Measurements from ENCODE around the gene LRP8. TPM values are rescaled to one million over a fixed set of nuclear protein-coding genes. Genes with fewer than 3 reads are reported as not detected.

Gene LRP8
- total RNA-seq, 1 donor from 2014 or later: 16.5 TPM

- DNase-seq (ENCODE audit: extremely low spot score, unreplicated experiment): no peak
- H3K27me3 Mint-ChIP-seq: no peaks in the 10 kb centered on the region
- H3K36me3 Mint-ChIP-seq: peaks cover 5% of the 10 kb centered on the region
- peak overlapping the region; percentile 95 for H3K27ac Mint-ChIP-seq
- peak overlapping the region; percentile 49 for H3K4me3 Mint-ChIP-seq
- H3K9me3 Mint-ChIP-seq: no peaks in the 10 kb centered on the region
- H3K4me1 Mint-ChIP-seq (ENCODE audit: unreplicated experiment): peaks cover 17% of the 10 kb centered on the region
- TF ChIP-seq, protein P1, sequence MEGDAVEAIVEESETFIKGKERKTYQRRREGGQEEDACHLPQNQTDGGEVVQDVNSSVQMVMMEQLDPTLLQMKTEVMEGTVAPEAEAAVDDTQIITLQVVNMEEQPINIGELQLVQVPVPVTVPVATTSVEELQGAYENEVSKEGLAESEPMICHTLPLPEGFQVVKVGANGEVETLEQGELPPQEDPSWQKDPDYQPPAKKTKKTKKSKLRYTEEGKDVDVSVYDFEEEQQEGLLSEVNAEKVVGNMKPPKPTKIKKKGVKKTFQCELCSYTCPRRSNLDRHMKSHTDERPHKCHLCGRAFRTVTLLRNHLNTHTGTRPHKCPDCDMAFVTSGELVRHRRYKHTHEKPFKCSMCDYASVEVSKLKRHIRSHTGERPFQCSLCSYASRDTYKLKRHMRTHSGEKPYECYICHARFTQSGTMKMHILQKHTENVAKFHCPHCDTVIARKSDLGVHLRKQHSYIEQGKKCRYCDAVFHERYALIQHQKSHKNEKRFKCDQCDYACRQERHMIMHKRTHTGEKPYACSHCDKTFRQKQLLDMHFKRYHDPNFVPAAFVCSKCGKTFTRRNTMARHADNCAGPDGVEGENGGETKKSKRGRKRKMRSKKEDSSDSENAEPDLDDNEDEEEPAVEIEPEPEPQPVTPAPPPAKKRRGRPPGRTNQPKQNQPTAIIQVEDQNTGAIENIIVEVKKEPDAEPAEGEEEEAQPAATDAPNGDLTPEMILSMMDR (conservative IDR thresholded peaks at IDR 0.05): no peak
Measured at GRCh38 chr1:53218201-53218600, 109.7 kb downstream of the LRP8 start.

GRCh38 chr1:53214376-53214940 is 113.4 kb downstream of the LRP8 start:
- H3K9me3 Mint-ChIP-seq: no peaks in the 10 kb centered on the region
- H3K36me3 Mint-ChIP-seq: peaks cover 15% of the 10 kb centered on the region
- no peak overlapping the region for H3K4me3 Mint-ChIP-seq
- H3K4me1 Mint-ChIP-seq (ENCODE audit: unreplicated experiment): peaks cover 6% of the 10 kb centered on the region
- H3K27me3 Mint-ChIP-seq: no peaks in the 10 kb centered on the region
- H3K27ac Mint-ChIP-seq: no peak overlapping the region
- TF ChIP-seq, protein P1 (conservative IDR thresholded peaks at IDR 0.05): no peak
- DNase-seq (ENCODE audit: extremely low spot score, unreplicated experiment): no peak

DNA sequence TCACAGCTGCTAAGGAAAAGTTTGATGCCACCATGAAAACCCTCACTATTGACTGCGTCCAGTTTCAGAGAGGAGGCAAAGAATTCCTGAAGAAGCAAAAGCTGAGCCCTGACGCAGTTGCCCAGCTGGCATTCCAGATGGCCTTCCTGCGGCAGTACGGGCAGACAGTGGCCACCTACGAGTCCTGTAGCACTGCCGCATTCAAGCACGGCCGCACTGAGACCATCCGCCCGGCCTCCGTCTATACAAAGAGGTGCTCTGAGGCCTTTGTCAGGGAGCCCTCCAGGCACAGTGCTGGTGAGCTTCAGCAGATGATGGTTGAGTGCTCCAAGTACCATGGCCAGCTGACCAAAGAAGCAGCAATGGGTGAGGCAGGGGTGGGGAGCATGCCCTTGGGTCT is 116.9 kb downstream of the LRP8 start:
- no peak overlapping the region for H3K27ac Mint-ChIP-seq
- DNase-seq (ENCODE audit: extremely low spot score, unreplicated experiment): no peak
- TF ChIP-seq, protein P1 (conservative IDR thresholded peaks at IDR 0.05): no peak
- peaks cover 30% of the 10 kb centered on the region for H3K36me3 Mint-ChIP-seq
- H3K27me3 Mint-ChIP-seq: no peaks in the 10 kb centered on the region
- H3K9me3 Mint-ChIP-seq: peaks cover 6% of the 10 kb centered on the region
- H3K4me1 Mint-ChIP-seq (ENCODE audit: unreplicated experiment): no peaks in the 10 kb centered on the region
- H3K4me3 Mint-ChIP-seq: no peak overlapping the region

GRCh38 chr1:53210352-53210751 is 117.5 kb downstream of the LRP8 start:
- Mint-ChIP-seq H3K4me3 (no peak overlapping the region), H3K36me3 (peaks cover 30% of the 10 kb centered on the region), H3K27ac (no peak overlapping the region), H3K4me1 (ENCODE audit: unreplicated experiment) (no peaks in the 10 kb centered on the region), H3K27me3 (no peaks in the 10 kb centered on the region), H3K9me3 (peaks cover 6% of the 10 kb centered on the region)
- TF ChIP-seq, protein P1 (conservative IDR thresholded peaks at IDR 0.05): no peak
- DNase-seq (ENCODE audit: extremely low spot score, unreplicated experiment): no peak

DNA sequence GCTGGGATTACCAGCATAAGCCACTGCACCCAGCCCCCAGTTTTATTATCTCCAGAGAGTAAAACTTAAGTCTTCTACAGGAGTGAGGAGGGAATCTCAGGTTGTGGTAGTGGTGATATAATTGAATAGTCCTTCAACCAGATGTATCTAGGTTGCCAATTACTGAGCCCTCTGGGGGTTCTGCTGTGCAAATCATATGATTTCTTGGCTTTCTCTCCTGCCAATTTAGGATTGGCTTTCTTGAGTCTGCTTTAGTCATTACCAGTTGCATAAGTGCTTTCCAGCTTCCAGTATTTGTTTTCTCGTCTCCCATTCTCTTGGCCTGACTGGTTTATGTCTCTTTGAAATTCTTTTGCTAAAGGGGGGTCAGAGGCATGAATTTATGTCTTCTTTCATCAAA is 120.1 kb downstream of the LRP8 start:
- DNase-seq (ENCODE audit: extremely low spot score, unreplicated experiment): no peak
- no peaks in the 10 kb centered on the region for H3K27me3 Mint-ChIP-seq
- TF ChIP-seq, protein P1 (conservative IDR thresholded peaks at IDR 0.05): no peak
- H3K4me3 Mint-ChIP-seq: no peak overlapping the region
- H3K9me3 Mint-ChIP-seq: peaks cover 13% of the 10 kb centered on the region
- no peak overlapping the region for H3K27ac Mint-ChIP-seq
- H3K4me1 Mint-ChIP-seq (ENCODE audit: unreplicated experiment): no peaks in the 10 kb centered on the region
- peaks cover 56% of the 10 kb centered on the region for H3K36me3 Mint-ChIP-seq
